Activated CD8-positive, alpha-beta memory T cell treated with anti-CD3 and anti-CD28 coated beads, Interleukin-2, amount 50 U/mL, for 4 hours (primary cell): ENCODE data around the gene DLG3.
"Not testable (repeated sequence)": the region's sequence is repeated elsewhere in the genome, so short reads cannot be mapped to it uniquely, and the experiment has no call there.

ENCODE experiments used
- DNase-seq: peaks from one replicate; pipeline ENCODE4 v3.0.0-alpha.2; 2020

The DLG3 gene

DNA sequence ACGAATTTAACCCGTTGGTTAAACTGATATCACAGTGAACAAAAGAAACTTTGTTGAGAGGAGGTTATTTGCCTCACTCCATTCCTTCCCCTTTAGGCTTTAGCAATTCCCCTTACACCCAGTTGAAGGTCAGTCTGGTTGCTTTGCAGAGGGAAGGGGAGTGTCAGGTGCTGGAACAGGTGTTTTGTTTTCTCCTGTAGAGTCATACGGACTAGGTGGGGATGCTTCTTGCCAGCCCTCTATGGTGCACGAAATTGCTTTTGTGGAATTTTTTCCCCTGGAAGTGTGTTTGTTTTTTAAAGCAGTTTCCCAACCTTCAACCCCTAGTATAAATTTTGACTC is 33.1 kb downstream of the DLG3 start:
- DNase-seq, result no peak

DNA sequence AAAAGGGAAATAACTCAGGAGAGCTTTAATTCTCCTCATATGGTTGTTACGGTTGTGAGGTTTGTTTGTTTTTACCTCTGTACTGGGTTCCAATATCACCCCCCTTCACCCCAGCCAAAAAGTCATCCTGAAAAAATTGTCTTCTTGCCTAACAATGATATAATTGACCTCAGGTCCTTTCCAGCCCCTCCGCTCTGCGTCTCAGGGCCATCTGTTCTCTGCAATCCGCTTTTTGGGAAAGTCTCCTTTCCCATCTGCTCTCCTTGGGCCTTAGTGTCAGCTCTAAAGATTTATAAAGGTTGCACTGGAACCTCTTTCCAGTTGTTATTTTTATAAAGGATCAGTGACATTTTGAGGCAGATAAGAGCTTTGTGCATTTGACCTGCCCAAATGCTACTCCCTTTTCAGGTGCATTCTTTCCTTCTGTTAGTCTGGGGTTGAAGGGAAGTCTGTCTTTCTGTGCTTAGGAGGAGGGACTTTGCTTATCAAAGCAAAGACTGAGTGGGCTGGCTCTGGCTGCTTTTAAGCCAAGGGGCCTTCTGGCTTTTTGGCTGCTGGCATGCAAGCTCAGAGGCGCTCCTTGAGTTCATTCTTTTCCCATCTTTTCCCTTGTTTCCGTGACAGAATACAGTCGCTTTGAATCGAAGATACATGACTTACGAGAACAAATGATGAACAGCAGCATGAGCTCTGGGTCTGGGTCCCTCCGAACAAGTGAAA is 34.1 kb downstream of the DLG3 start:
- no peak for DNase-seq

DNA sequence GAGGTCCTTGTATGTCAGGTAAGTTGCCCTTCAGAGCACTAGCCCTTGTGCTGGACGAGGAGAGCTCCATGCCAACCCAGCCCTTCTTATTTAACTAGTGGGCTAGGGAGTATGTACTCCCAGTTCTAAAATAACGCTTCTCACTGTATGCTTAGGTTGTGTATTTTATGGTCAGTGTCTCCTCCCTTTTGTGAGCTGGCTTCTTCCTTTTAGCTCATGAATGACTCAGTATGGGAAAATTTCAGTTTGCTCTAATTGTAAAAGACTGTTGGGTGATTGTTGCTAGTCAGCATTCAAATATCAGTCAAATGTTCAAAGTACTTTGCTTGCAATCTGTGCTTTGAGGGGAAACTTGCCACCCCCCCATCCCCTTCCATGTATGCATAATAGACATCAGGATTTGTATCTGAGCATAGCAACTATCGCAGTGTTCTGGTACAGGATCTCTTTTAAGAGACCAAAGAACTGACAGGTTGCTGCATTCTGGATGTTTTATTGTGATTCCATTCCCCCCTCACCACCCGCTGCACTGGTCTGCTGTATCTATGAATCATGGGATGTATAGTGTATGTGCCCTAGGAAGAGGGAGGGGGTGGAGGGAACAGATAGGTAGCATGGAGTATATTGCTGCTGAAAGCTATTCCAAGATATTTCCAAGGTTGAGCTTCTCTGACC is 34.7 kb downstream of the DLG3 start:
- no peak for DNase-seq

- DNase-seq, result no peak
Observed at GRCh38 chrX:70479922-70480659, 35.5 kb downstream of the DLG3 start.

GRCh38 chrX:70480660-70481018 is 36.0 kb downstream of the DLG3 start:
- no peak for DNase-seq

GRCh38 chrX:70481471-70482270 is 37.0 kb downstream of the DLG3 start:
- no peak for DNase-seq

GRCh38 chrX:70482300-70482699 is 37.7 kb downstream of the DLG3 start:
- DNase-seq, result no peak

GRCh38 chrX:70485466-70485865 is 40.8 kb downstream of the DLG3 start:
- DNase-seq, result no peak

- no peak for DNase-seq
Observed at GRCh38 chrX:70488856-70489255, 44.2 kb downstream of the DLG3 start.

GRCh38 chrX:70494441-70494840 is 49.8 kb downstream of the DLG3 start:
- no peak for DNase-seq

- no peak for DNase-seq
Observed at GRCh38 chrX:70496491-70496890, 51.9 kb downstream of the DLG3 start.

DNA sequence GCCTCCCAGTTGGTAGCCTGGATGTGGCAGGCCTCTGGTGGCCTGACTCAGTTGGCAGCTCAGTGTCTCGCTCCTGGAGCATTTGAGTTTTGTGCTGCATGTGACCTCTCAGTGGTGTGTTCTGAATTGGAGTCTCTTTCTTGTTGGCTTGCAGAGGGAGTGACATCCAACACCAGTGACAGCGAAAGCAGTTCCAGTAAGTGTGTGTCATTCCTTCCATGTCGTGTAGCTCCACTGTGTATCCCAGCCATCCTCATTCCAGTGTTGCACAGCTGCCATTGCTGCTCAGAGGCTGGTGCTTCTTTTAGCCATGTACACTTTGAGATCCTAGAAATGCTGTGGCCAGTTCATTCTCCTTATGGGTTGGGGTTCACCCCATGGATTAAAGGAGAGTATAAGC is 52.4 kb downstream of the DLG3 start:
- DNase-seq, result no peak

DNA sequence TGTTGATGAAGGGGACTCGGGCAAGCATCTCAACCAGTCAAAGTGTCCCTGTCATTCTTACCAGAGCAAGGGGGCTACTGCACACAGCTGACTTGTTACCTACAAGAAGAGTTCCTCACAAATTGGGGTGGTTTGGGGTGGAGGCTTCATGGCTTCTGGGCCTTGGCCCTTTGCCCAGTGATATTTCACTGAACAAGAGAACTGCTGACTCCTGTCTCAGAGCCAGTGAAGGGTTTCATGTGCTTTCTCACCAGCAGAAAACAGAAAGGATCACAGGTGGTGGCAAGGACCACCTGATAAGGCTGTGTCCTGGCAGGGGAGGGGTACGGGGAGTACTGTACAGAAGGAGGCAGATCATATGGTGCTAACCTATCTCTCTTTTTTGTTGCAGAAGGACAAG is 53.5 kb downstream of the DLG3 start:
- DNase-seq, result no peak

- no peak for DNase-seq
Observed at GRCh38 chrX:70500826-70501225, 56.2 kb downstream of the DLG3 start.

DNA sequence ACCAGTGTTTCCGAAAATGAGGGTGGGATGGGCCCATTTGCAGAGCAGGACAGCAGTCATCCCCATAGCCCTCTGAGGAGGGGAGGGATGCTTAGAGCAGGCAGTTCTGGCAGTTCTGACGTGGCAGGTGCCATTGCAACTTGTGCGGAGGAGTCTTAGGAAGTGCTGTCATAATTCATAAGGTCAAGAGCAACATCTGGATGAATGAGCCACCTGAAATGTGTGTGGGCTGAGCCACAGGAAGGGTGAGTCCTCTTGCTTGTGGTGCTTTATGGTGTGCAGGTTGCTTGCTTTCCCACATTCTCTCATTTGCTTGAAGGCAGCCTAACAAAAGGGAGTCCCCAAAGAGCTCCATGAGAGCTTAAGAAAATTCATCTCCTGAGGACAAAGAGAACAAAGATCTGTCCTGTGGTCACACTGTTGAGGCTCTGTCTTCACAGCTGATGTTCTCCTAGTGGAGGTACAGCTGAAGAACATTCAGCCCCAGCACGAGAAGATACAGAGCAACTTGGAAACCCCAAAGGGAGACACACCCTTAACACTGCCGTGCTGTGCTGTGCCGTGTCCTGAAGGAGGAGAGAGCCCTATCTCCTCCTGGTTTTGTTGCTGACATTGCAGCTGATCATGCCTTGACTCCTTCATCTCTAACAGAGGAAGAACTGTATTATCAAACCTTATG is 60.3 kb downstream of the DLG3 start:
- no peak for DNase-seq

GRCh38 chrX:70505451-70505841 is 60.8 kb downstream of the DLG3 start:
- no peak for DNase-seq

DNA sequence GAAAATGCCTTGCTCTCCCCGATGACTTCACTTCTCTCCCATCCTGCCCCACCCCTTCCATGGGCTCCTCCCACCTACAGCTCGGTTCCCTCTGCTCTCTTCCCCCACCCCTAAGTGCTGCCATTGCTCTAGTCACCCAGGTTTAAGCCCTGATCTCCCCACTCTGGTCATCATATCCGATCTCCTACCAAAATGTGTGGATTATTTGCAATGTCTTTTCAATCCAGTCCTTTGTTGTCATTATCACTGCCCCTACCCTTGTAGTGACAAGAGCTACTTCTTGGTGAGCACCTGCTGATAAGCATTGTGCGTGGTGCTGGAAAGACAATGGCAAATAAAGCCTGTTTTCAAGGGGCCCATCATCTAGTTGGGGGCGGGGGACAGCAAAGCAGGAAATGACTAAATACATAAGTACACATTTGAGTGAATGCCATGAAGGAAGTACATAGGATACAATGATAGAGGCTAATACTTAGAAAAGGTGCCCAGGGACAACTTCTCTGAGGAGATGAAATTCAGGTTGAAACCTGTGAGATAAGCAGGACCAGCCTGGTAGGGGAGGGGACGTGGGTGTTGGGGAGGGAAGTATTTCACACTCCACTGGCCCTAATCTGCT is 63.8 kb downstream of the DLG3 start:
- DNase-seq, result no peak

GRCh38 chrX:70509078-70509477 is 64.4 kb downstream of the DLG3 start:
- DNase-seq, result no peak

GRCh38 chrX:70515270-70515669 is 70.6 kb downstream of the DLG3 start:
- not testable (repeated sequence) for DNase-seq

DNA sequence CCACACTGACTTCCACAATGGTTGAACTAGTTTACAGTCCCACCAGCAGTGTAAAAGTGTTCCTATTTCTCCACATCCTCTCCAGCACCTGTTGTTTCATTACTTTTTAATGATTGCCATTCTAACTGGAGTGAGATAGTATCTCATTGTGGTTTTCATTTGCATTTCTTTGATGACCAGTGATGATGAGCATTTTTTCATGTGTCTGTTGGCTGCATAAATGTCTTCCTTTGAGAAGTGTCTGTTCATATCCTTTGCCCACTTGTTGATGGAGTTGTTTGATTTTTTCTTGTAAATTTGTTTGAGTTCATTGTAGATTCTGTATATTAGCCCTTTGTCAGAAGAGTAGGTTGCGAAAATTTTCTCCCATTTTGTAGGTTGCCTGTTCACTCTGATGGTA is 71.1 kb downstream of the DLG3 start:
- DNase-seq, result not testable (repeated sequence)

GRCh38 chrX:70525733-70526132 is 81.1 kb downstream of the DLG3 start:
- no peak for DNase-seq

DNA sequence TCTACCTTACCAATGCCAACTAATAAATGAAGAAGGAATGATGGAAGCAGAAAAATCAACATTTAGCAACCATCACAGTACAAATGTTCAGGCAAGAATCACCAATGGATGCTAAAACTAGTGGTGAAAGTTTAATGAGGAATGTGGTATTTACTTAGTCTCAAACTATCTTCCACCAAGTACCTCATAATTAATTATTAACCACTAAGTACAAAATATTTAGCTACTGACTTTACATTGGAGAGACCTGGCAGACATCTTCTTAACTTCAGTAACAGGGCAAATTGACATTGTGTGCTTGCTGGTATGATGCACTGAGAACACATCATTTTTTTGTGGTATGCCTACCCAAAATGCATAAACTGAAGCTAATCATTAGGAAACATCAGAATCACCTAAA is 82.4 kb downstream of the DLG3 start:
- DNase-seq, result no peak
